ENCODE data around the gene OR10D3.

DNA sequence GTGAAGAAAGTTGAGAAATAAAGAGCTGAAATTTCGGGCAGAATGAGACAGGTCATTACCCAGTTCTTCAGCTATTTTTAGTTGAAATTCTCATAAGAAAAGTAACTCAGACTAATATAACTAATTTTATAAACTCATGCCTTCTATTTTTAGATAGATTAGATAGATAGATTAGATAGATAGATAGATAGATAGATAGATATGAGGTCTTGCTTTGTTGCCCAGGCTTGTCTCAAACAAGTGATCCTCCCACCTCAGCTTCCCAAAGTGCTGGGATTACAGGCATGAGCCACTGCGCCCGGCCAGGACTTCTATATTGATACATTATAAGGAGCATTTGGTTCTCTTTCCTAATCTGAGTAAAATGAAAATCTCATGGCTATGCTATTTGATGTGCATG is 30.9 kb downstream of the OR10D3 start:
- TF ChIP-seq CTCF (IDR thresholded peaks at IDR 0.05; ENCODE audit: low read depth, low read length) (no peak), POLR2A (IDR thresholded peaks at IDR 0.05; ENCODE audit: extremely low read depth, insufficient read length) (no peak), MYC (IDR thresholded peaks at IDR 0.05; ENCODE audit: low read depth, low read length) (no peak)
- TF ChIP-seq, protein P1, sequence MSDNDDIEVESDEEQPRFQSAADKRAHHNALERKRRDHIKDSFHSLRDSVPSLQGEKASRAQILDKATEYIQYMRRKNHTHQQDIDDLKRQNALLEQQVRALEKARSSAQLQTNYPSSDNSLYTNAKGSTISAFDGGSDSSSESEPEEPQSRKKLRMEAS (IDR thresholded peaks at IDR 0.05; ENCODE audit: low read depth, low read length): no peak
